Stimulated activated CD8-positive, alpha-beta memory T cell treated with anti-CD3 and anti-CD28 coated beads, Interleukin-12 subunit alpha, Interleukin-12 subunit beta, amount 100 ng/mL, for 24 hours (primary cell): ENCODE measurements around the gene CRP.
"Not testable (repeated sequence)": the region's sequence is repeated elsewhere in the genome, so short reads cannot be mapped to it uniquely, and the experiment has no call there.

Experiments
- DNase-seq: peaks from one replicate; pipeline ENCODE4 v3.0.0-alpha.2; 2020; ENCODE audit errors: extremely low read depth

The CRP gene

GRCh38 chr1:159714529-159714928 is at the start of gene CRP:
Gene CRP (minus strand): TSS chr1:159714589. CDS start chr1:159714485, 104 bp downstream.
- no peak for DNase-seq

- DNase-seq, result no peak
These were observed 49.3 kb upstream of the CRP start for GRCh38 chr1:159763686-159764085.

- DNase-seq, result no peak
These were observed 42.0 kb upstream of the CRP start for GRCh38 chr1:159756397-159756796.

- DNase-seq, result no peak
These were observed 41.1 kb upstream of the CRP start for GRCh38 chr1:159755451-159756007.

GRCh38 chr1:159753386-159753785 is 39.0 kb upstream of the CRP start:
- no peak for DNase-seq

GRCh38 chr1:159752135-159752580 is 37.8 kb upstream of the CRP start:
- no peak for DNase-seq

GRCh38 chr1:159751031-159751430 is 36.6 kb upstream of the CRP start:
- DNase-seq, result no peak

GRCh38 chr1:159750621-159751020 is 36.2 kb upstream of the CRP start:
- DNase-seq, result no peak

- DNase-seq, result no peak
These were observed 35.2 kb upstream of the CRP start for GRCh38 chr1:159749630-159750029.

GRCh38 chr1:159748370-159748769 is 34.0 kb upstream of the CRP start:
- DNase-seq, result no peak

- no peak for DNase-seq
These were observed 32.3 kb upstream of the CRP start for GRCh38 chr1:159746666-159747065.

GRCh38 chr1:159743651-159744410 is 29.4 kb upstream of the CRP start:
- no peak for DNase-seq

- DNase-seq, result no peak
These were observed 23.0 kb upstream of the CRP start for GRCh38 chr1:159737238-159737916.

- not testable (repeated sequence) for DNase-seq
These were observed 8.8 kb upstream of the CRP start for GRCh38 chr1:159723188-159723587.

- DNase-seq, result no peak
These were observed 5.6 kb upstream of the CRP start for GRCh38 chr1:159719990-159720389.

- DNase-seq, result no peak
These were observed 1.5 kb upstream of the CRP start for GRCh38 chr1:159715855-159716254.

- no peak for DNase-seq
These were observed 2.3 kb downstream of the CRP start for GRCh38 chr1:159712080-159712479.

GRCh38 chr1:159707472-159708260 is 6.7 kb downstream of the CRP start:
- no peak for DNase-seq

- no peak for DNase-seq
These were observed 8.5 kb downstream of the CRP start for GRCh38 chr1:159705904-159706256.

GRCh38 chr1:159705251-159705903 is 9.0 kb downstream of the CRP start:
- DNase-seq, result no peak

GRCh38 chr1:159704481-159704880 is 9.9 kb downstream of the CRP start:
- DNase-seq, result no peak

GRCh38 chr1:159700312-159700711 is 14.1 kb downstream of the CRP start:
- DNase-seq, result no peak
